K562 (cell line): Measurements from ENCODE around the gene GRIK3. TPM values are rescaled to one million over a fixed set of nuclear protein-coding genes. Genes with fewer than 3 reads are reported as not detected.

Experiments used
- ATAC-seq: fragments of 200-7000 bp; cut with Tn5 transposase; 3 replicates; pipeline ENCODE4 v1.9.1; 2020; ENCODE audit warnings: moderate library complexity
- BruUV-seq: library from RNA; stranded (reverse); fragments of 400-500 nt; replicated peaks from 2 replicates; lab custom pipeline; 2021; lab: Mats Ljungman, UMichigan
- CTCF ChIA-PET: fragments of 300-600 bp; formaldehyde crosslinking; extraction: SDS; loops from one replicate; lab custom pipeline; 2021; ENCODE audit warnings: low intra/inter-chr PET ratio; lab: Yijun Ruan, JAX
- POLR2A ChIA-PET: fragments of 300-600, 350-650 bp; sonication (Branson Sonifier 250); formaldehyde crosslinking; extraction: SDS; loops from one replicate; lab custom pipeline; 2021; ENCODE audit warnings: antibody characterized with exemption, inconsistent platforms; lab: Yijun Ruan, JAX
- DNase-seq, 4 experiments: peaks; one replicate each; pipeline versions ENCODE4 v3.0.0 to v3.0.0-alpha.2; 2011 to 2018; ENCODE audit warnings: low spot score in 3 of 4, mixed read lengths in 3 of 4; ENCODE audit errors: extremely low read depth in 1 of 4
- FAIRE-seq: peaks from 2 replicates; lab custom pipeline; 2011; peaks lifted over from hg19 to GRCh38; lab: Jason Lieb, UNC
- H2AFZ ChIP-seq: 2 replicates; pipeline ENCODE4 v1.6.0; 2011; ENCODE audit warnings: low read depth, low read length, control low read depth, inconsistent platforms
- H3K27ac ChIP-seq: fragments of 200-600 bp; 3 replicates; pipeline ENCODE4 v1.8.0; 2011; ENCODE audit warnings: low read depth, mild to moderate bottlenecking, control low read depth, inconsistent platforms, low read length, moderate library complexity, mixed read lengths; ENCODE audit errors: extremely low read depth
- H3K27me3 ChIP-seq, 2 experiments: fragments of 300-600 bp in 1 of 2; 2 replicates in 1 of 2; 3 replicates in 1 of 2; pipeline versions ENCODE4 v1.6.0 to v1.8.0; 2011; ENCODE audit warnings: inconsistent platforms in 2 of 2, low read length in 2 of 2, mild to moderate bottlenecking in 1 of 2, mixed read lengths in 1 of 2, moderate library complexity in 1 of 2; ENCODE audit not compliant: control insufficient read depth in 2 of 2, insufficient read depth in 2 of 2
- H3K36me3 ChIP-seq: fragments of 300-600 bp; 3 replicates; pipeline ENCODE4 v1.8.0; 2011; ENCODE audit warnings: mild to moderate bottlenecking, low read length, inconsistent platforms; ENCODE audit not compliant: control insufficient read depth, insufficient read depth
- H3K4me1 ChIP-seq, 2 experiments: fragments of 200-600 bp in 1 of 2; replicated peaks in 1 of 2; 2 replicates in 1 of 2; 3 replicates in 1 of 2; pipeline versions ENCODE4 v1.5.1 to v1.8.0; 2011; ENCODE audit warnings: inconsistent platforms in 2 of 2, low read length in 2 of 2, mild to moderate bottlenecking in 1 of 2, mixed read lengths in 1 of 2, moderate library complexity in 1 of 2; ENCODE audit not compliant: control insufficient read depth in 2 of 2, insufficient read depth in 2 of 2
- H3K4me2 ChIP-seq: 2 replicates; pipeline ENCODE4 v1.6.1; 2011; ENCODE audit warnings: low read length, control low read depth, inconsistent platforms, mixed read lengths; ENCODE audit not compliant: insufficient read depth
- H3K4me3 ChIP-seq: fragments of 200-600 bp; sonication (generic), shearing (Covaris generic); 2 replicates; pipeline ENCODE4 v1.5.1; 2016; ENCODE audit warnings: control low read depth, inconsistent platforms
- H3K79me2 ChIP-seq: fragments of 200-600 bp; 3 replicates; pipeline ENCODE4 v1.8.0; 2011; ENCODE audit warnings: low read length, inconsistent platforms; ENCODE audit not compliant: control insufficient read depth, insufficient read depth
- H3K9ac ChIP-seq, 2 experiments: 2 replicates each; pipeline versions ENCODE4 v1.6.0 to v1.6.1; 2011; ENCODE audit warnings: low read depth in 2 of 2, low read length in 2 of 2, control low read depth in 1 of 2, inconsistent platforms in 1 of 2, mild to moderate bottlenecking in 1 of 2, mixed read lengths in 1 of 2; ENCODE audit not compliant: insufficient read depth in 1 of 2
- H3K9me1 ChIP-seq: one replicate; pipeline ENCODE4 v1.6.0; 2011; ENCODE audit warnings: inconsistent platforms, mild to moderate bottlenecking, low read length, moderate library complexity; ENCODE audit not compliant: control insufficient read depth, insufficient read depth
- H3K9me3 ChIP-seq: replicated peaks from 2 replicates; pipeline ENCODE4 v1.5.1; 2011; ENCODE audit warnings: low read depth, low read length, inconsistent platforms; ENCODE audit not compliant: control insufficient read depth, insufficient read depth
- H4K20me1 ChIP-seq: replicated peaks from 2 replicates; pipeline ENCODE4 v1.6.1; 2011; ENCODE audit warnings: low read length, inconsistent platforms, mixed read lengths; ENCODE audit not compliant: control insufficient read depth, insufficient read depth
- CXXC5 ChIP-seq: fragments of 250-450 bp; sonication (Bioruptor Pico); IDR thresholded peaks from 2 replicates; pipeline ENCODE4 v1.8.0; 2022; ENCODE audit warnings: inconsistent platforms, mild to moderate bottlenecking, moderate library complexity
- FOXP1 ChIP-seq: sonication (generic); formaldehyde crosslinking; IDR thresholded peaks from 2 replicates; pipeline ENCODE4 v1.8.0; 2022; ENCODE audit warnings: mild to moderate bottlenecking, missing genetic modification reagents
- FUS ChIP-seq: fragments of 200-400 bp; formaldehyde crosslinking; optimal IDR thresholded peaks from 2 replicates; pipeline ENCODE3; 2017; ENCODE audit warnings: low read depth, low read length
- HNRNPUL1 ChIP-seq: fragments of 200-400 bp; formaldehyde crosslinking; IDR thresholded peaks from 2 replicates; pipeline ENCODE4 v1.6.1; 2017; ENCODE audit warnings: low read length
- LARP7 ChIP-seq: fragments of 450-650 bp; IDR thresholded peaks from 2 replicates; pipeline ENCODE4 v1.6.1; 2016
- NCOA1 ChIP-seq: fragments of 450-650 bp; IDR thresholded peaks from 2 replicates; pipeline ENCODE4 v1.6.1; 2016; ENCODE audit warnings: low read depth
- NELFE ChIP-seq: IDR thresholded peaks from 2 replicates; pipeline ENCODE4 v1.6.1; 2011; ENCODE audit warnings: mild to moderate bottlenecking; ENCODE audit not compliant: insufficient read depth, insufficient read length
- NFIC ChIP-seq: fragments of 450-650 bp; IDR thresholded peaks from 2 replicates; pipeline ENCODE4 v1.6.1; 2017; ENCODE audit warnings: mild to moderate bottlenecking, inconsistent platforms
- TAF1 ChIP-seq: IDR thresholded peaks from 2 replicates; pipeline ENCODE4 v1.6.1; 2011; ENCODE audit warnings: mild to moderate bottlenecking, low read length, moderate library complexity; ENCODE audit not compliant: insufficient read depth, control insufficient read depth, severe bottlenecking; ENCODE audit errors: extremely low read depth
- ZC3H11A ChIP-seq: IDR thresholded peaks from 2 replicates; pipeline ENCODE4 v1.6.1; 2012; ENCODE audit warnings: low read depth, low read length, improper control_type of control experiment
- ZNF699 ChIP-seq: fragments of 250-450 bp; sonication (Bioruptor Pico); IDR thresholded peaks from 2 replicates; pipeline ENCODE4 v1.8.0; 2021; ENCODE audit warnings: mild to moderate bottlenecking, moderate library complexity; ENCODE audit not compliant: insufficient replicate concordance
- WGBS: fragments of 100-300 bp; shearing (Covaris generic); methylation state at CpG from one replicate; pipeline ENCODE4 v1.1.6; 2016; ENCODE audit warnings: low coverage, mixed read lengths; ENCODE audit not compliant: insufficient coverage; ENCODE audit errors: missing lambda C conversion rate; 5-methylcytosine and 5-hydroxymethylcytosine counted together
- in situ Hi-C: fragments of 300-500 bp; cut with MboI; formaldehyde crosslinking; loops from 4 replicates; pipeline ENCODE4 v1.15.0; 2018; ENCODE audit warnings: inconsistent platforms, mixed read lengths
- intact Hi-C: fragments of 100-400 bp; cut with micrococcal nuclease; formaldehyde crosslinking; loops from 2 replicates; pipeline ENCODE4 v1.14.2; 2022
- polyA plus RNA-seq, 8 experiments: library from polyadenylated mRNA; depleted of rRNA in 4 of 8; stranded (reverse) in 5 of 8; unstranded in 3 of 8; fragments of >200 nt; fragmentation: Nextera tagmentation in 2 of 8; fragmentation: Illumina TruSeq in 1 of 8; extraction: Ambion mirVana in 2 of 8; extraction: Trizol in 1 of 8; gene quantifications; 2 replicates each; pipeline versions ENCODE4 v1.2.1 to v1.2.3, GENCODE V29; 2011 to 2014; ENCODE audit warnings: inconsistent platforms in 1 of 8, missing spikeins in 1 of 8
- total RNA-seq, 7 experiments: library from RNA; depleted of rRNA in 6 of 7; stranded (reverse); fragments of >200 nt in 6 of 7; fragmentation: Illumina TruSeq in 2 of 7; extraction: Trizol in 2 of 7; gene quantifications; 2 replicates each; pipeline versions ENCODE4 v1.2.1 to v1.2.3, GENCODE V29; 2011 to 2021; ENCODE audit warnings: low replicate concordance in 1 of 7
- TF ChIP-seq, protein P1 (sequence below): sonication (generic); IDR thresholded peaks from 2 replicates; pipeline ENCODE4 v1.6.1; 2016

GRIK3 gene
- total and polyA plus RNA-seq, 9 of the 15 experiments (the other 6 are each of a cell fraction or from before 2014, with no cell fraction given): not detected

- Histone ChIP-seq H3K27me3 (peaks cover 26 to 74% of the 10 kb centered on the region in 2 experiments), H4K20me1 (peaks cover 29% of the 10 kb centered on the region), H3K79me2 (no peaks in the 10 kb centered on the region), H3K36me3 (no peaks in the 10 kb centered on the region), H3K9me1 (no peaks in the 10 kb centered on the region), H3K9ac (no peak overlapping the region), H3K4me1 (no peaks in the 10 kb centered on the region), H3K4me3 (no peak overlapping the region), H3K9me3 (no peaks in the 10 kb centered on the region), H3K4me2 (no peak overlapping the region), H3K27ac (no peak overlapping the region), H2AFZ (no peak overlapping the region)
- intact Hi-C loops (no loop called here), in situ Hi-C loops (no loop called here)
- ATAC-seq: no peak
- 0% methylated on average over 2 of the region's 2 CpGs for WGBS
- no peak for FAIRE-seq
- TF ChIP-seq TAF1 (no peak), NCOA1 (no peak), ZC3H11A (no peak), NFIC (no peak), CXXC5 (CRISPR knock-in tag) (no peak), LARP7 (no peak), HNRNPUL1 (no peak), NELFE (no peak), FUS (no peak), FOXP1 (CRISPR knock-in tag) (no peak), ZNF699 (CRISPR knock-in tag) (no peak)
- TF ChIP-seq, protein P1, sequence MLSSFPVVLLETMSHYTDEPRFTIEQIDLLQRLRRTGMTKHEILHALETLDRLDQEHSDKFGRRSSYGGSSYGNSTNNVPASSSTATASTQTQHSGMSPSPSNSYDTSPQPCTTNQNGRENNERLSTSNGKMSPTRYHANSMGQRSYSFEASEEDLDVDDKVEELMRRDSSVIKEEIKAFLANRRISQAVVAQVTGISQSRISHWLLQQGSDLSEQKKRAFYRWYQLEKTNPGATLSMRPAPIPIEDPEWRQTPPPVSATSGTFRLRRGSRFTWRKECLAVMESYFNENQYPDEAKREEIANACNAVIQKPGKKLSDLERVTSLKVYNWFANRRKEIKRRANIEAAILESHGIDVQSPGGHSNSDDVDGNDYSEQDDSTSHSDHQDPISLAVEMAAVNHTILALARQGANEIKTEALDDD: no peak
- ChIA-PET POLR2A (interaction anchor here (0.7 to 1.8 kb wide), 4 partner anchors 14 to 43 kb away, joined by 3 to 6 read pairs (median 4); no protein-coding TSS in a partner anchor), CTCF (no interaction called here)
- no peak for DNase-seq
- no TSS peak for BruUV-seq
Measured at GRCh38 chr1:36847761-36848160, 186.6 kb downstream of the GRIK3 start.
